IPS DF 19.7 (cell line): Measurements from ENCODE around the gene SLC7A4.
"Not testable (repeated sequence)": the region's sequence is repeated elsewhere in the genome, so short reads cannot be mapped to it uniquely, and the experiment has no call there.

ENCODE experiments used
- DNase-seq: peaks from one replicate; pipeline ENCODE4 v3.0.0-alpha.2; 2013; ENCODE audit warnings: low read depth, low spot score

The SLC7A4 gene

DNA sequence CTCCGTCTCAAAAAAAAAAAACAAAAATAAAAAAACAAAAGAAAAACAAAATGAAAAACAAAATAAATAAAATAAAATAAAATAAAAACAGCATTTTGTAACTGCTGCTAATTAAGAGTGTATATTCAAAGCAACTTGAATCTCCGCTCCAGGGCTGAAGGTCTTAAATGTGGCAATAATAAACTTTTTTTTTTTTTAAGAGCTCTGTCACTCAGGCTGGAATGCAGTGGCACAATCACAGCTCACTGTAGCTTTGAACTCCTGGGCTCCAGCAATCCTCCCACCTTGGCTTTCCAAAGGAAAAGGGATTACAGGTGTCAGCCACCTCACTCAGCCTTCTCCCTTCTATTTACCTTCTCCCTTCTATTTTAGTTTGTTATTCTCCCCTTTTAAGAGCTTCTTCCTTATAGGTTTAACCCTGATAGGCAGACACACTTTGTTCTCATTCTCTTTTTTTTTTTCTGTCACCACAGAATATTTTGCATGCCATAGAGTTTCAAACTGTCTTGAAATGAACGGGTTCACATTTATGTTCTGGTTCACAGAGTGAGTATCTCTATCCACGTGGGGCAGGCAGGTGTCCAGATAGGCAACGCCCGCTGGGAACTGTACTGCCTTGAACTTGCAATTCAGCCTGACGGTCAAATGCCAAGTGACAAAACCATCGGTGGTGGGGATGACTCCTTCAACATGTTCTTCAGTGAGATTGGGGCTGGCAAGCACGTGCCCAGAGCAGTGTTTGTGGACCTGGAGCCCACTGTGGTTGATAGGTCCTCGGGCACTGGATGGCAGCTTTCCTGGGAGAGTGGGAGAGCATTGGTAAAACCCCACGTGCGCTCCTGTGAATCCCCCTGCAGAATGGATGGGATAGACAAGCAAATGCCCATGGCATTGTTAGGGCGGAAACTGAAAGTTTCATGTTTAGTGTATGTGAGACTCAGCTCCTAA is 32.8 kb upstream of the SLC7A4 start:
- no peak for DNase-seq

DNA sequence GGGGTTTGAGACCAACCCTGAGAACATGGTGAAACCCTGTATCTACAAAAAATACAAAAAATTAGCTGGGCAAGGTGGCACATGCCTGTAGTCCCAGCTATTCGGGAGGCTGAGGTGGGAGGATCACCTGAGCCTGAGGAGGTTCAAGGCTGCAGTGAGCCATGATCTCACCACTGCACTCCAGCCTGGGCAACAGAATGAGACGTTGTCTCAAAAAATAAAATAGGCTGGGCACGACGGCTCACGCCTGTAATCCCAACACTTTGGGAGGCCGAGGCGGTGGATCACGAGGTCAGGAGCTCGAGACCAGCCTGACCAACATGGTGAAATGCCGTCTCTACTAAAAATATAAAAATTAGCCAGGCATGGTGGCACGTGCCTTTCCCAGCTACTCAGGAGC is 32.1 kb upstream of the SLC7A4 start:
- DNase-seq = not testable (repeated sequence)

DNA sequence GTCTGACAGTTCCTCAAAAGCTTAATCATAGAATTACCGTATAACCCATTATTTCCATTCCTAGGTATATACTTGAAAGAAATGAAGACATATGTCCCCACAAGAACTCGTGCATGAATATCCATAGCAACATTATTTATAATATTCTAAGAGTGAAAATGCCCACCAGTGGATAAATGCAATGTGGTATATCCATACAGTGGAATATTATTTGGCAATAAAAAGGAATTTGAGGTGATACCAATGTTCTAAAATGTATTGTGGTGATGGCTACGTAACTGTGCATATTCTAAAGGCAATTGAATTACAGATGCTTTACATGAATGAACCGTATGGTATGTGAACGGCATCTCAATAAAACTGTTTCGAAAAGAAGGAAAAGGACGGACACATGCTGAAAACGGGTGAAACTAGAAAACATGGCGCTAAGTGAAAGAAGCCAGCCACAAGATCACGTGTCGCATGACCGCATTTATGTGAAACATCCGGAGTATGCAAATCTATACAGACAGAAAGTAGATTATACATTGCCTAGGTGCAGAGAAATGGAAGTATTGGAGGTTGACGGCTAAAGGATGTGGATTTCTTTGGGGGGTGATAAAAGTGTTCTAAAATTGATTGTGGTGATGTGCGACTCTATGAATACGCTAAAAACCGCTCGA is 29.4 kb upstream of the SLC7A4 start:
- not testable (repeated sequence) for DNase-seq

DNA sequence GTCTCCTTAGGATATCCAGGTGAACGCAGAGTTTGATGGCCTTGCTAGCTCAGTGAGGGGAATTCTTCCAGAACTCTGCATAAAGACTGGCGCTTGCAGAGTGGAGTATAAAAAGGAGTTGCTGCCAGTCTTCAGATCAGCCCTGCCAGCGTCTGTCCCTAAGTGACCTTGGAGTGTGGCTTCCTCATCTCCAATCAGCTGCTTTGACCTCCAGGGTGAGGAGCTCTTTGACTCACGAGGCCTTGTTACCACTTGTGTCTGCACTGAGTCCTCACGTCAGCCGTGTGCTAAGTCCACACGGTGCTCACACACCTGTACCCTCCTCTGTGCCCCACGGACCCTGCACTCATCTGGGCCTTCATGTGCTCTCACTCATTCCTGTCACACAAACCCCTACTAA is 28.0 kb upstream of the SLC7A4 start:
- not testable (repeated sequence) for DNase-seq

DNA sequence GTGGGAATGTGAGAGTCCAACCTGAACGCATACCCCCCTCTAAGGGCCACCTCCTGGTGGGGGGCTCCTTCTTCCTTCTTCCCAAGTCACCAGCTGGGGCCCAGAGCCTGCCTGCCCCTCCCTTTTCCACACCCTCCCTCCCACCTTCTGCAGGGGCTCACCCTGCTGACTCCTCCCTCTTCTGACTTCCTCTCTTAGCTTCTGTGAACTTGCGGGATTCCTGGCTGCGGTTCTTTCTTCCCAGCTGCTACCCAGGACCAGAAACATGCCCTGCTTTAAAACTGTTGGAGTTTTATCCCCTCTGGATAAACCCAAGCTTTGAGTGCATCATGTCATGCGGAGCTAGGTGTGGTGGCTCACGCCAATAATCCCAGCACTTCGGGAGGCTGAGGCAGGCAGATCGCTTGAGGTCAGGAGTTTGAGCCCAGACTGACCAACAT is 23.5 kb upstream of the SLC7A4 start:
- DNase-seq = no peak

DNA sequence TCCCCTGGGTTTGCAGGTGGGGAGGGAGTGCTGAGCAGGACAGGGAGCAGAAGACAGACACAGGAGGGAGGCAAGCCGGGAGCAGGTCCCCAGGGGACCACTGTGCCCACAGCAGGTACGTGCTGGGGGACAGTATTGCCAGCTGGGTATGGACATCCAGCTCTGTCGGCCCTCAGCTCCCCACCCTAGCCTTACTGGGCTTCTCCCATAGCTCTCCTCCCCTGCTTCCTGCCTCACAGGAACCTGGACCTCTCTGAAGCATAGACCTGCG is 23.1 kb upstream of the SLC7A4 start:
- no peak for DNase-seq

DNA sequence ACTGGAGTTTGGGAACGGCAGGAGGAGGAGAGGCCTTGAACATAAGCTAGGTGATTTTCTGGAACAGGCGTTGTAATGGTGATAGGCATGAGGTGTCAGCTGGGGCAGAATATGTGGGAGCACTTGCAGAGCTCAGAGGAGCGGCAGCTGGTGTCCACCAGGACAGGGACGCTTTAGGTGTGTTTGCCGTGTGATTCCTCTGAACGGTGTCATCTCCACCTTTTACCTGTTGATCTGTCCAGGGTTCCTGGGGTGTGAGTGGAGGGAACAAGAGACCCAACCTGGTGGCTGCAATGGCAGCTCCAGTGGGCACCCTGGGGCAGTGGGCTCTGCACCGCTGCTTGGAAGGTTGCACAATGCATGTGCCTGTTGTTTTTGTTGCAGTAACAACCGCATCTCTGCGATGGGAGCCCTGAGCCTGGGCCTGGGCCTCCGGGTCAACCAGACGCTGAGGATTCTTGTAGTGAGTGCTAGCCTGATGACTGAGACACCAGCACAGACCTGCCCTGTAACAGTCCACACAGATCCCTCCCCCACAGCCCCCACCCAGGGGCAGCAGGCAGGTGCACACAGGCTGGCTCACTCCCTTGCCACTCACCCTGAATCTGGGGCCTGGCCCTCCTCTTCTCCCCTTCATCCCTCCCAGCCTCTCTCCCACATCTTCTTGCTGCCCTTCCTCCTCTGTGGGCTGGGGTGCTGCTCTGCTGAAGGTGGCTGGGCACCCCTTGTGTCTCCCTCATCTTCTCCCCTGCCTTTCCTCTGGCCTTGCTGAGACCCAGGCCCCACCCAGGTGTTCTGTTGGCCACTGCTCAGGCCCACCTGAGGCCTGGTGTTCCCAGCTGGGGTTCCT is 22.6 kb upstream of the SLC7A4 start:
- DNase-seq = no peak

DNA sequence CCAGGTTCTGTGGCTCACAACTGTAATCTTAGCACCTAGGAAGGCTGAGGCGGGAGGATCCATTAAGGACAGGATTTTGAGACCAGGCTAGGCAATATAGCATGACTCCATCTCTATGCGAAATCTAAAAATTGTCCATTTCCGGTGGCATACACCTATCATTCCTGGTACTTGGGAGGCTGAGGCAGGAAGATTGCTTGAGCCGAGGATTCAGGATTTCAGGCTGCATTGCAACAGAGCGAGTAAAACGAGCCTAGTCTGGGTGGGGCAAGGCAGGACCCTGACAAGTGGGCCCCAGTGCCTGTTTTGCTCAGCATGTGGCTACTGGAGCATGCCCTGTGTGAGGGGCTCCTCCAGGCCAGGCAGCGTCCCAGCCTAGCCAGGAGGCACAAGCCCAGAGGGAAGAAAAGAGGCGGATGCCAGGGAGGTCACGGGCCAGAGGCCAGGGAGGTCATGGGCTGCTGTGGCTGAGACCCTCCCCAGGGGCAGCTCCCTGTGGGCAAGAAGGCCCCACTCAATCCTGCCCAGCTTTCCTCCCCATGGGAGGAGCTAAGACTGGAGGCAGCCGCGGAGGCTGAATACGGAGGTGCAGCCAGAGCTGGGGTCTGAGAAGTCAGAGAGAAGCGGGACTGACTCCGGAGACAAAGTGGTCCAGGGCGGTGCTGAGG is 21.8 kb upstream of the SLC7A4 start:
- DNase-seq = no peak

DNA sequence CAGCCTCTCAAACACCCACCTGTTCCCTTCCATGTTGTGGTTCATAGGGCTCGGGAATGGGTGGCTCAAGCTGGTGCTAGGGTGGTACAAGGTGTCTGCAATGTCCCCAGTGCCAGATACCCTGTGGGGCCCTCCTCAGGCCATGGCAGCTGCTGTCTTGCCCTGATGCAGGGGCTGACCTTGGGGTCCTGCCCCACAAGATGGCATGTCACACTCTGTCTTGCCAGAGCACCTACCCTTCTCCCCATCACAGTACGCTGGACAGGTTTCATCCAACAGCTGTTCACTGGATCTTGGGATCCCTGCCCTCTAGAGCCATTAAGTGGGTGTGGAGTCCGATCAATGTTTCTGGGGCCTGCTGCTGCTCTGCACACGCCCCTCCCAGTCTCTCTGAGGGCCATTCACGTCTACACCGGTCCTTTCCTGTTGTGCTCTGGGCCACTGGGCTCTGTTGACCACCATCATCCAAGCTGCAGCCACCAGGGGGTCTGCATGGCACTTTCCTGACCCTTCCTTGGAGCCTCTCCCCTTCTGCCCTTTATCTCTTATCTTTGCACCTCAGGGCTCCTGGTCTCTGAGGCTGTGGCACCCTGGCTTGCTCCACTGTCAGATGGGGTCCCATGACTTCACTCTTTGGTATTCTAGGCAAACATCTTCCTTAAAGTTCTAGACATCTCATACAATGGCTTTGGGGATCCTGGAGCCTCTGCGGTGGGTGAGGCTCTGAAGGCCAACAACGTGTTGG is 20.5 kb upstream of the SLC7A4 start:
- no peak for DNase-seq

DNA sequence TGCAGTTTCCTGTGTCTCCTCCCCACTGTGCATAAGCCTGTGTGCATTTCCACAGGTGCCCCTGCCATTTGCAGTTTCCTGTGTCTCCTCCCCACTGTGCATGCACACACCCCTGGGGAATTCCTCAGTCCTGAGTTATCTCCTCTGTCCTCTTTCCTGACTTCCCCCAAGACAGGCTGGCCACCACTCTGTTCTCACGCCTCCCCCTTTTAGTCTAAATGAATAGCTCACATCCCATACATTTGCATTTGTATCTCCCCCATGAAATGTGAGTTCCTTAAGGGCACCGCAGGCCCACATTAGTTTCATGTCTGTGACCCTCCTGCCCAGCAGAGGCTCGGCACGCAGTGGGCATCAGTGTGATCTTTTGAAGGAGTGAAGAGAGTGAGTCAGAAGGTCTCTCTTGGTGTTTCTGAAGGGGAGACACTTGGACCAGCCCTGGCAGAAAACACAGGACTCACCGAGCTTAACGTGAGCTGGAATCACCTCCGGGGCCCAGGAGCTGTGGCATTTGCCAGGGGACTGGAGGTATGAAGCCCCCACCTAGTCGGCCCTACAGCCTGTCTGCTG is 19.6 kb upstream of the SLC7A4 start:
- DNase-seq = no peak

DNA sequence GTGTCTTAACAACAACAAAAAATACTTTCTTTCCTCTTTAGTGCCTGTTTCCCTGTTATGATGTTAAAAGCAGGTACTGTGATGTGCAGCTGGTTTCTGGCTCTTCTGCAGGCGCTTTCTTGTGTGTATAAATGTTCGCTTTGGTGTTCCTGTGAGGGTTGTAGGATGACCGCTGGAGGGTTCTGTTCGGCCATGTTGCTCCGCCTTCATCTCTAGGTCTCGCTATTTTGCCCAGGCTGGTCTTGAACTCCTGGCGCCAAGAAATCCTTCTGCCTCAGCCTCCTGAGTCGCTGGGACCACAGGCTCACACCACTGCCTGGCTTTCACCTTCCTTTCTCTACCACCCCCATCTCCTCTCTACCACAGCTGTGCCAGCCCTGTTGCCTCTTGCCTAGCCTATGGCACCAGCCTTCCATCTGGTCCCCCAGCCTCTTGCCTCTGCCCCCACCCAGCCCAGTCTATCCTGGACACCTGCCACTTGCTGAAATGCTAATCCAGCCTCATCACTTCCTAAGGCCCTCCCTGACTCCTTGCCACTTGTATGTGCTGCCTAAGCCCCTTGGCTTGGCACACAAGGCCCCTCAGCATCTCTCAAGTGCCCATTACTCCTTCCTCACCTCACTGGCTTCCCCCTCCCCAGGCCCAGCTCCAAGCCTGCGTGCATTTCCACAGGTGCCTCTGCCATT is 18.9 kb upstream of the SLC7A4 start:
- no peak for DNase-seq

DNA sequence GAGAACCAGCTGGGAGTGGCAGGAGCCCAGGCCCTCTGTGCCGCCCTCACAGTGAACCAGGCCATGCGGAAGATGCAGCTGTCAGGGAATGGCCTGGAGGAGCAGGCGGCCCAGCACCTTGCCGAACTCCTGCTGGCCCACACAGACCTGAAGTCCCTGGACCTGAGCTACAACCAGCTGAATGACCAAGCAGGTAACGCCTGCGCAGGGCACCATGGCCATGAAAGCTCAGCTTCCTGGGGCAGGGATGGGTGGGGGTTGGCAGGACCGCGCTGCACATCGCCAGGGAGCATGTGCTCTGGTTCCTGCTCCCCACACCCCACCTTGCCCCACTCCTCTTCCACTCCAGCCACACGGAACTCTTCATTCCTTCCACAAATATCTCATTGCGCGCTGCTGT is 16.6 kb upstream of the SLC7A4 start:
- DNase-seq = not testable (repeated sequence)

DNA sequence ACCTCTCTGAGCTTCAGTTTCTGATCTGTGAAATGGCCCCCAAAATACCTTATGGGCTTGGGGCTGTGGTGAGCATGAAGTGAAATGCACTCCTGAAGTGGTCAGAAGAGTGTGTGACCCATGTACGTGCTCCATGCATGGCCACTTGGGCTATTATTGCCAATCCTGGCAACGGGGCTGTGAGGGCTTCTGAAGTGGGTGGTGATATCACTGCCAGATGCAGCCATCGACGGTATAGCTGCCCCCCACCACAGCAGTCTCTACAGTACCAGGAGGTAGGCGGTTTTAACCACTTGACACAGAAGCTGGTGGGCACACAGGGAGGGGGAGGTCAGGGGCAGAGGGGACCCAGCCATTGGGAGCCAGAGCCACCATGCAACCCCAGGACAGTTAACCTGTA is 16.1 kb upstream of the SLC7A4 start:
- DNase-seq = not testable (repeated sequence)

DNA sequence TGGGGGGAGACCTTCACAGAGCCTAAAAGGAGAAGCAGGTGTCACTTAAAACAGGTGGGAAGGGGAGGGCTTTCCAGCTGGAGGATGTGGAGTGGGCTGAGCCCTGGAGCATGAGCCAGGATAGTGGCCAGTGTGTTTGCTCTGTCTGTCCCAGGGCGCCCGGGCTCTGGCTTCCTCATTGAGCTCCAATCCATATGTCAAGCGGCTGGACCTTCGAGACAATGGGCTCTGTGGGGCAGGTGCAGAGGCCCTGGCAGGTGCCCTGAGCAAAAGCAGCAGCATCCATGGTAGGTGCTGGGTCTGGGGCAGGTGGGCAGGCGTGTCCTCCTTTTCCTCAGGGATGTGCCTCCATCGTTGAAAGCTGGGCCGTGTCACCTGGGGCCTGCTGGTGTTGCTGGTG is 15.4 kb upstream of the SLC7A4 start:
- DNase-seq = no peak

DNA sequence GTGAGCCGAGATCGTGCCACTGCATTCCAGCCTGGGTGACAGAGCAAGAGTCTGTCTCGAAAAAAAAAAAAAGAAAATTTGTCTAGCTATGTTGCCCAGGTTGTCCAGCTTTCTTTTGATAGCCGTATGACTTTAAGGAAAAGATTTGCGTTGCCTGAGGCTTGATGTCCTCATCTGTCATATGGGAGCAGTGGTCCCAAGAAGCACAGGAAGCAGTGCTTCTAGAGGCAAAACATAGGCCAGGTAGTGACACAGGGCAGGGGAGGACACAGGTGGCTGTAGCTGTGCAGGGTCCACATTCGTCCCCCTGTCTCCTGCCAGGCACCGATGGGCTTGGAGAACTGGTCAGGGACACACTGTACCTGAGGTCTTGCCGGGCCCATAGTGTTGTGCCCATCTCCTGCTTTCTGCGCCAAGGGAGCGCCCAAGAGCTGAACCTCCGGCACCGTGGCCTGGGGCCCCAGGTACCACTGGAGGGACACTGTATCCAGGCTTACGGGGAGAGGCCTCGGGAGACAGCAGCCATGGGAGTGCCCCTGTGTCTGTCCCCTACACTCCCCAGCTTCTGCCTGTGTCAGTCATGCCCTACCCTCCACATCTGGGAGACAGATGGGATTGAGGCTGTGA is 14.8 kb upstream of the SLC7A4 start:
- no peak for DNase-seq

DNA sequence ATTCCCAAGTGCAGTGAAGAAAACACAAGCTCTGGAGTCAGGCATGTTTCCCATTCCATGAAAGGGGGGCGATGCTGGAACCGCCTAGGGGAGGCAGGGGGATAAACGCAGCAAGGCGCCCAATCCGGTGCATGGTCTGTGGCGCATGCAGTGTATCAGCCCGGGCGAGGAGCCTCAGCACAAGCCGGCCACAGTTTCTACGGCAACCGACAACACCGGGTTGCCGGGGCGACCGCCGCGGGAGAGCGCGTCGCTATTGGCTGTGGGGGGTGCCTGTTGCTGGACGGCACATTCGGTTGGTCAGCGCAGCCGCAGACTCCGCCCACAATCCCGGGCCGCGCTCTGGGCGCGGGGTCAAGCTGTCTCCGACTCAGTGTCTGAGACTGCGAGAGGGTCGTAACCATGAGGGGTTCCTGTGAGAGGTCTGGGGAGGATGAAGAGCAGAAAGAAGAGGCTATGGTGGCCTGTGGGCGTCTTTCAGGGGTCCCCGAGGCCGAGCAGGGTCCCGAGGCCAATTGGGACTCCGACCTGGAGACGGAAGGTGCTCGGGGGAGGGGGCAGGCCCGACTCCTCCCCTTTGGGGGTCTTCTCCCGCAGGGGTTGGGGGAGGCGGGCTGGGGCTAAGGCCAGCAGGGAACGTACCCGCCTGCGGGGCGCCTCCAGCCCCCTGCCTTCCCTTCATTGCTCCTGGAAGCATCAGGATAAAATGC is 13.4 kb upstream of the SLC7A4 start, which contains the start of gene LRRC74B:
Gene LRRC74B, plus strand, starts transcription at position 362 of the 710 bp plus-strand sequence. Its CDS starts 41 bp downstream, at position 403.
- DNase-seq = peak; percentile 74

DNA sequence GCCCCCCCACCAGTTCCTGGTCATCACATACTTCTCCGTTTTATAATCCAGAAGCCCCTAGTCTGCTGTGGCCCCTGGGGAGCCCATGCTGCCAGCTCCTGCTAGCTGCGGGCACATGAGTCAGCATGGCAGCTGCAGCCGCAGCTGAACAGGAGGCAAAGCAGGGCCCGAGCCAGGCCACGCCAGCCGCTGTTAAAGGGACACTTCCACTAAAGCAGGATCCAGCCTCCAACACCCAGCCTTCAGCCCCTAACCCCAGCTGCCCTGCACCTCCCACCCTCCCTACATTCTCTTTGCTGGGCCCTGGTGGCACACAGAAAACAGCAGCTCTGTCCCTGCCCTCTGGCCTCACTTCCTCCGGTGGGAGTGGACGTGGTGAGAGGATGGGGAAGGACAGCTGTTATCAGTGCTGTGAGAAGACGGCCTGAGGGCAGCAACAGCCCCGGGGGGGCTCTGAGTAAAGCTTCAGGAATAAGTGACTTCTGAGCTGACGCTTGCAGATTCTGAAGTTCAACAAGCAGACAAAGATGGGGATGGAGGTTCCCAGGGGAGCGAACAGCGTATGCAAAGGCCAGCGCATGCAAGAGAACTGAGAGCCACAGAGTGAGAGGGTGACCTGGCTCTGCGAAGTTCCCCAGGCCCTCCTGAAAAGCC is 12.7 kb upstream of the SLC7A4 start:
- no peak for DNase-seq

DNA sequence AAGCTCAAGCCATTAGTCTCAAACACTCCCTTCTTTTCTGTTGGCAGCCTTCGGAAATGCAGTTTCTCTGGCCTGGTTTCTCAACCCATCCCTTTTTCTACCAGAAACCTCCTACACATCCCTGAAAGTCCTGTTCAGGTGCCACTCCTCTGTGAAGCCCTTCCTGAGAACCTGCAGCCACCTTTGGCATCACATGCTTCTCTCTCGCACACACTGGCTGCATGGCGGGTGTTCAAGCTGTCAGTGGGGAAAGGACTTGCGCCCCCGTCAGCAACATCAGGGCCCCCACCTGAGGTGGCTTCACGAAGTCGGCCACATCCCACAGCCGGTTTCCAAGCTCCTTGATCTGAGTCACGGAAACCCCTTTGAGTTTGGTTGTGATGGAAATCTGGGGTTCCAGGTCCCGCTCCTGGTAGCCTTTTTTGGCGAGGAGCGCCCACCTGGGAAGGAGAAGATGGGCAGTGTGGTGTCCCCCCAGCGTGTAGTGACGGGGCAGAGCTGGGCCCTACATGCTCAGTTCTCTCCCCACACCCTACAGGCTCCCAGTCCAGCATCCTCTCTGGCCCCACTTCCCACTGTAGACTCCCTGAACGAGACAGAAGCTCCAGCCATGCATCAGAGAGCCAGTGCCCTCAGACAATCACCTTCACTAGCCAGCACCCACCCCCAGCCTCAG is 11.6 kb upstream of the SLC7A4 start:
- no peak for DNase-seq
